ENCODE data around the gene ZNF195.
"Not testable (repeated sequence)": the region's sequence is repeated elsewhere in the genome, so short reads cannot be mapped to it uniquely, and the experiment has no call there.

The ZNF195 gene

DNA sequence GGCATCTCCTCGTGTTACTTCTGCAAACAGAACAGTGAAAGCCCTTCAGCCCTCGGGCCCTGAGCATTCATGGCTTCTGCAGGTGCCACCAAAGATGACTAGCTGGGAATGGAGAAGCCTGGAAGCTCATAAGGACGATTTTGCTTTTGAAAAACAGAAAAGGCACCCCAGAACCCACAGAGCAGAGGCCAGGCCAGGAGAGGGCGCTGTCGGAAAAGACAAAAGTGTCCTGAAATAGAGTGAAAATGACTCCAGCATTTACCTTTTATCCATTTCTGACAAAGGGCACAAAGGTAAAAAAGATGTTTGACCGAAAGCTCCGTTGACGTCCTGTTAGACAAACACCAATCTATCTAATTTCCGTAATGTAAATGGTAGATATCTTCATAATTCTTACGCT is 37.6 kb downstream of the ZNF195 start:
- no peak overlapping the region for H3K4me3 ChIP-seq (ENCODE audit: severe bottlenecking)
- ATAC-seq (ENCODE audit: low read depth) (no peak), DNase-seq (ENCODE audit: low spot score) (no peak)
- TF ChIP-seq, protein P1, sequence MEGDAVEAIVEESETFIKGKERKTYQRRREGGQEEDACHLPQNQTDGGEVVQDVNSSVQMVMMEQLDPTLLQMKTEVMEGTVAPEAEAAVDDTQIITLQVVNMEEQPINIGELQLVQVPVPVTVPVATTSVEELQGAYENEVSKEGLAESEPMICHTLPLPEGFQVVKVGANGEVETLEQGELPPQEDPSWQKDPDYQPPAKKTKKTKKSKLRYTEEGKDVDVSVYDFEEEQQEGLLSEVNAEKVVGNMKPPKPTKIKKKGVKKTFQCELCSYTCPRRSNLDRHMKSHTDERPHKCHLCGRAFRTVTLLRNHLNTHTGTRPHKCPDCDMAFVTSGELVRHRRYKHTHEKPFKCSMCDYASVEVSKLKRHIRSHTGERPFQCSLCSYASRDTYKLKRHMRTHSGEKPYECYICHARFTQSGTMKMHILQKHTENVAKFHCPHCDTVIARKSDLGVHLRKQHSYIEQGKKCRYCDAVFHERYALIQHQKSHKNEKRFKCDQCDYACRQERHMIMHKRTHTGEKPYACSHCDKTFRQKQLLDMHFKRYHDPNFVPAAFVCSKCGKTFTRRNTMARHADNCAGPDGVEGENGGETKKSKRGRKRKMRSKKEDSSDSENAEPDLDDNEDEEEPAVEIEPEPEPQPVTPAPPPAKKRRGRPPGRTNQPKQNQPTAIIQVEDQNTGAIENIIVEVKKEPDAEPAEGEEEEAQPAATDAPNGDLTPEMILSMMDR (IDR thresholded peaks at IDR 0.05; ENCODE audit: poor library complexity, severe bottlenecking), result peak; percentile 21
- peaks cover 4% of the 10 kb centered on the region for H3K27me3 ChIP-seq (ENCODE audit: insufficient read depth, poor library complexity, severe bottlenecking)
- no peak overlapping the region for H3K27ac ChIP-seq (ENCODE audit: poor library complexity, severe bottlenecking)
- no peaks in the 10 kb centered on the region for H3K36me3 ChIP-seq (ENCODE audit: low read depth)
- no peaks in the 10 kb centered on the region for H3K9me3 ChIP-seq (ENCODE audit: severe bottlenecking)
- H3K4me1 ChIP-seq (ENCODE audit: insufficient read depth, poor library complexity, severe bottlenecking), result no peaks in the 10 kb centered on the region

DNA sequence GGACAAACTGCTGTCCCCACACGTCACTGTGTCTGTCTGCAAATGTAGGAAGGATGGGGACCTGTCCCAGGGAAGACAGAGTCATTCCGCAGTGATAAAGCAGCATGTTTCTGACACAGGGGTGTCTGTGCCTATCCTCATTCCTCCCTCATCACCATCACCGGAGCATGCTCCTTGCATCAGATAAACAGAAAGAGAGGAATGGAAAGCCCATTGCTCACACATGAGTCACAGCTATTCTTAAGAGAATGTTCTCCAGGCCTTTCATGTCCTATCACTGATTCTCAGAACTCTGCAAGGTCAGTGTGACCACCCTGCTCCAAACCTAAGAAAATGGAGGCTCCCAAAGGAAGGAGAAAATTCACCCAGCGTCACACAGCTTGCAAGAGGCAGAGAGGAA is 38.9 kb downstream of the ZNF195 start:
- no peaks in the 10 kb centered on the region for H3K9me3 ChIP-seq (ENCODE audit: severe bottlenecking)
- H3K4me3 ChIP-seq (ENCODE audit: severe bottlenecking), result no peak overlapping the region
- H3K4me1 ChIP-seq (ENCODE audit: insufficient read depth, poor library complexity, severe bottlenecking), result no peaks in the 10 kb centered on the region
- H3K36me3 ChIP-seq (ENCODE audit: low read depth), result no peaks in the 10 kb centered on the region
- DNase-seq (ENCODE audit: low spot score) (no peak), ATAC-seq (ENCODE audit: low read depth) (peak; percentile 69; the same call in 2 of the 3 replicates)
- TF ChIP-seq, protein P1 (IDR thresholded peaks at IDR 0.05; ENCODE audit: poor library complexity, severe bottlenecking), result no peak
- H3K27ac ChIP-seq (ENCODE audit: poor library complexity, severe bottlenecking), result no peak overlapping the region
- peaks cover 4% of the 10 kb centered on the region for H3K27me3 ChIP-seq (ENCODE audit: insufficient read depth, poor library complexity, severe bottlenecking)

DNA sequence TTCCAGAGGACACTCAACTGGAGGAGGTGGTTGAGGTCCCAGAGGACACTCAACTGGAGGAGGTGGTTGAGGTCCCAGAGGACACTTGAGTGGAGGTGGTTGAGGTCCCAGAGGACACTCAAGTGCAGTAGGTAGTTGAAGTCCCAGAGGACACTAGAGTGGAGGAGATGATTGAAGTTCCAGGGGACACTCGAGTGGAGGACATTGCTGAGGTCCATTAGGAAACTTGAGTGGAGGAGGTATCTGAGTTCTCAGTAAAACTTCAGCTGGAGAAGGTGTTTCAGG is 39.7 kb downstream of the ZNF195 start:
- H3K27me3 ChIP-seq (ENCODE audit: insufficient read depth, poor library complexity, severe bottlenecking), result peaks cover 4% of the 10 kb centered on the region
- H3K4me1 ChIP-seq (ENCODE audit: insufficient read depth, poor library complexity, severe bottlenecking), result no peaks in the 10 kb centered on the region
- no peaks in the 10 kb centered on the region for H3K36me3 ChIP-seq (ENCODE audit: low read depth)
- no peak overlapping the region for H3K27ac ChIP-seq (ENCODE audit: poor library complexity, severe bottlenecking)
- no peak overlapping the region for H3K4me3 ChIP-seq (ENCODE audit: severe bottlenecking)
- TF ChIP-seq, protein P1 (IDR thresholded peaks at IDR 0.05; ENCODE audit: poor library complexity, severe bottlenecking), result no peak
- DNase-seq (ENCODE audit: low spot score) (no peak), ATAC-seq (ENCODE audit: low read depth) (no peak)
- H3K9me3 ChIP-seq (ENCODE audit: severe bottlenecking), result no peaks in the 10 kb centered on the region

DNA sequence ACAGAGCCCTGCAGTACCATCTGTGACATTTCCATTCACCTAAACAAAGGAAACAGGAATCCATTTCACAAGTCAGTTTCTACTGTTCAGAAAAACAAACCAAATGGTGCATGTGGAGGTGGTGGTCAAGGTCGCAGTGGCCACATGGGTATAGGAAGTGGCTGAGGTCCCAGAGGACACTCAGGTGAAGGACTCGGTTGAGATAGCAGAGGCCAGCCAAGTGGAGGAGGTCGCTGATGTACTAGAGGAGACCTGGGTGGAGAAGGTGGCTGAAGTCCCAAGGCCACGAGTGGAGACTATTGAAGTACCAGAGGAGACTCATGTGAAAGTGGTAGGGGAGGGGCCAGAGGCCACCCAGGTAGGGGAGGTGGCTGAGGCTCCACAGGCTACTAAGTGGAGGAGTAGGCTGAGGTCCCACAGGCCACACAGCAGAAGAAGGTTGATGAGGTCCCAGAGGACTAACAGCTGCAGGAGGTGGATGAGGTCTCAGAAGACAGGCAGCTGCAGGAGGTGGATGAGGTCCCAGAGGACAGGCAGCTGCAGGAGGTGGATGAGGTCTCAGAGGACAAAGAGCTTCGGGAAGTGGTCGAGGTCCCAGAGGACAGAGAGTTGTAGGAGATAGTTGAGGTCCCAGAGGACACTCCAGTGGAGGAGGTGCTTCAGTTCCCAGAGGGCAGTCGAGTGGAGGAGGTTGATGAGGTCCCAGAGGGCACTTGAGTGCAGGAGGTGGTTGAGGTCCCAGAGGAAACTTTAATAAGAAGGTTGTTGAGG is 40.2 kb downstream of the ZNF195 start:
- Histone ChIP-seq H3K27me3 (ENCODE audit: insufficient read depth, poor library complexity, severe bottlenecking) (peaks cover 2% of the 10 kb centered on the region), H3K27ac (ENCODE audit: poor library complexity, severe bottlenecking) (no peak overlapping the region), H3K36me3 (ENCODE audit: low read depth) (no peaks in the 10 kb centered on the region), H3K4me3 (ENCODE audit: severe bottlenecking) (no peak overlapping the region), H3K9me3 (ENCODE audit: severe bottlenecking) (no peaks in the 10 kb centered on the region), H3K4me1 (ENCODE audit: insufficient read depth, poor library complexity, severe bottlenecking) (no peaks in the 10 kb centered on the region)
- no peak for DNase-seq (ENCODE audit: low spot score)
- TF ChIP-seq, protein P1 (IDR thresholded peaks at IDR 0.05; ENCODE audit: poor library complexity, severe bottlenecking), result no peak
- no peak for ATAC-seq (ENCODE audit: low read depth)

DNA sequence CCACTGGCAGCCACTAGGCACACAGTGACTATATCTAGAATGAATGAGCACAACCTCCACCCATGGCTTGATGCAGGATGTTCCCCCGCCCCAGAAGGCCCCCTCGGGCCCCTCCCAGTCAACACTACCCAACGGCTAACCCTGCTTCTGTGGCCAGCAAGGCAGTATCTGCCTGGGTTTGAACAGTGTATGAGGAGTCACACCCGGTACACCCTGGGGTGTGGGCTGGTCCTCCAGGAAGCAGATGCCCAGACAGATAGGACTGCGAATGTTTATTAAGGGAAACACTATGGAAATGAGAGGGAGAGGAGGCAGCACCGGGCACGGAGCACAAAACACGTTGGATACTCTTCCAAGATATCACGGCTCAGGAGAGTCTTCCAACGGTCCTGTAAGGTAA is 42.5 kb downstream of the ZNF195 start:
- not testable (repeated sequence) for H3K4me3 ChIP-seq (ENCODE audit: severe bottlenecking); H3K9me3 ChIP-seq (ENCODE audit: severe bottlenecking); ATAC-seq (ENCODE audit: low read depth); H3K27ac ChIP-seq (ENCODE audit: poor library complexity, severe bottlenecking); H3K27me3 ChIP-seq (ENCODE audit: insufficient read depth, poor library complexity, severe bottlenecking); DNase-seq (ENCODE audit: low spot score); H3K4me1 ChIP-seq (ENCODE audit: insufficient read depth, poor library complexity, severe bottlenecking); H3K36me3 ChIP-seq (ENCODE audit: low read depth)

DNA sequence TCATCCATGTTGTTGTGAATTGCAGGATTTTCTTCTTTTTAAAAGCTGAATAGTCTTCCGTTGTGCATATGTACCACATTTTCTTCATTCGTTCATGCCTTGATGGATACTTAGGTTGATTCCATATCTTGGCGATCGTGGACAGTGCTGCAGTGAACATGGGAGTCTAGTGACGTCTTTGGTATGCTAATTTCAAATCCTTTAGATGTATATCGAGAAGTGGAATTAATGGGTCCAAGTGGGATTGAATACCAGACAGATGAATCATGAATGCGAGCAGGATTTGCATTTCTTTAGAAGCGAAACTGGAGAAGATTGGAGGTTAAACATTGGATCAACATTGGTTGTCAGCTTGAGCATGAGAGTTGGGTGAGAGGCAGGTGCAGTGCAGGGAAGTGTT is 45.8 kb downstream of the ZNF195 start:
- not testable (repeated sequence) for H3K27me3 ChIP-seq (ENCODE audit: insufficient read depth, poor library complexity, severe bottlenecking); H3K9me3 ChIP-seq (ENCODE audit: severe bottlenecking); H3K4me1 ChIP-seq (ENCODE audit: insufficient read depth, poor library complexity, severe bottlenecking); H3K4me3 ChIP-seq (ENCODE audit: severe bottlenecking); ATAC-seq (ENCODE audit: low read depth); H3K27ac ChIP-seq (ENCODE audit: poor library complexity, severe bottlenecking); H3K36me3 ChIP-seq (ENCODE audit: low read depth); DNase-seq (ENCODE audit: low spot score)

DNA sequence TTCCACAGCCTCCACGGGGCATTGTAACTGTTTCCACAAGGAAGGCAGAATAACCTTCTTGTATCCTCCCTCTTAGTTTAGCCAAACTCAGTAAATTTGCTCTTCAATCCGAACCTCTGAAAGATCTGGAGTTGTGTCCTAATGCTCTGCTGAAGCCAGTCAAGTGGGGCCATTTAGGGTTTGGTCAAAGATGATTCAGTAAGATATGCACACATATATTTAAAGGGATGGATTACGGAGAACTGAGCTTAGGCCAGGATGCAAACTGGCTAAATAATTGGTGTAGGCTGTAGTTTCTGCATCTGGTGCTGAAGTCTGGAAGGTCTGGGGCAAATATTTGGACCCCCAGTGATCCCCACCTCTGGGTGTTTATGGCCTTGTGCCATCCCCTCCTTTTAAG is 47.9 kb downstream of the ZNF195 start:
- not testable (repeated sequence) for H3K27ac ChIP-seq (ENCODE audit: poor library complexity, severe bottlenecking); H3K27me3 ChIP-seq (ENCODE audit: insufficient read depth, poor library complexity, severe bottlenecking); ATAC-seq (ENCODE audit: low read depth); DNase-seq (ENCODE audit: low spot score); H3K4me3 ChIP-seq (ENCODE audit: severe bottlenecking); H3K9me3 ChIP-seq (ENCODE audit: severe bottlenecking); H3K36me3 ChIP-seq (ENCODE audit: low read depth); H3K4me1 ChIP-seq (ENCODE audit: insufficient read depth, poor library complexity, severe bottlenecking)

DNA sequence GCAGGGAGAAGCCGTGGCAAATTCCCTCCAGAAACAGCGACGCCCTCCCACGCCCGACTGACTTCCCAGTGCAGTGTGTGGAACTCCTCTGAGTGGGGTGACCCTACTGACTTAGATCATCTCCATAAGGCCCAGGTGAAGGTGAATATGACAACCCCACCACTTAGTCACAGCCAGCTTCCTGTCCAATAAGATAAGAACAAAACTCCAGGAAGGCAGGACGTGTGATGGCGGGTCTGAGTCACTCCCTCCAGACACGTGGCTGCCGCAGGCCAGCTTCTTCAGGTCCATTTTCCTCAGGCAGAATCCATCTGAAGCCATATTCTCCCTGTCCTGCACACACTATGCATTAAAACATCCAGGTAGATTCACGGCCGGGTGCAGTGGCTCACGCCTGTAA is 48.9 kb downstream of the ZNF195 start:
- not testable (repeated sequence) for H3K36me3 ChIP-seq (ENCODE audit: low read depth); H3K4me1 ChIP-seq (ENCODE audit: insufficient read depth, poor library complexity, severe bottlenecking); H3K4me3 ChIP-seq (ENCODE audit: severe bottlenecking); H3K27ac ChIP-seq (ENCODE audit: poor library complexity, severe bottlenecking); H3K27me3 ChIP-seq (ENCODE audit: insufficient read depth, poor library complexity, severe bottlenecking); H3K9me3 ChIP-seq (ENCODE audit: severe bottlenecking); DNase-seq (ENCODE audit: low spot score); ATAC-seq (ENCODE audit: low read depth)
